Left renal cortex interstitium (tissue), 4 donors: ENCODE data around the gene STYK1. TPM values are rescaled to one million over a fixed set of nuclear protein-coding genes. Genes with fewer than 3 reads are reported as not detected.
"Not testable (repeated sequence)": the region's sequence is repeated elsewhere in the genome, so short reads cannot be mapped to it uniquely, and the experiment has no call there.

ENCODE experiments used
- DNase-seq, 4 donors: peaks; one replicate each; pipeline ENCODE4 v3.0.0-alpha.2; 2013; ENCODE audit warnings: low read depth in 4 of 4, low spot score in 2 of 4, missing footprints in 1 of 4
- polyA plus RNA-seq, 4 donors: library from polyadenylated mRNA; unstranded; fragments of 120-200 nt; gene quantifications; one replicate each; pipeline ENCODE4 v1.2.1, GENCODE V29; 2013; ENCODE audit not compliant: insufficient read length in 4 of 4

Gene STYK1
- polyA plus RNA-seq, 4 donors, result 0.67 to 1.2 (median 0.86) TPM

GRCh38 chr12:10572021-10572490 lies 101.8 kb downstream of the STYK1 start:
- not testable (repeated sequence) for DNase-seq

- no peak for DNase-seq
Measured at GRCh38 chr12:10571141-10571540, 102.7 kb downstream of the STYK1 start.

Other genes with a start within 250 kb of the STYK1 start
- under 1 TPM in 3 of 4 donors, not detected in 1; 0.17 to 0.35 (median 0.22) TPM for gene KLRC2, start 238.0 kb downstream of the STYK1 start, polyA plus RNA-seq
- gene KLRC1, start 220.7 kb downstream of the STYK1 start, polyA plus RNA-seq, result under 1 TPM; 0.35 to 0.67 (median 0.59) TPM
- 10 to 100 TPM in 2 of 4 donors, 1 to 10 TPM in 1, under 1 TPM in 1; 0.73 to 11.1 (median 6.2) TPM for gene EIF2S3B, start 168.2 kb downstream of the STYK1 start, polyA plus RNA-seq
- gene MAGOHB, start 60.4 kb downstream of the STYK1 start, polyA plus RNA-seq, result 10 to 100 TPM; 36.2 to 49.5 (median 40.2) TPM
- 100 to 1,000 TPM; 215 to 278 (median 231) TPM for gene YBX3, start 49.3 kb upstream of the STYK1 start, polyA plus RNA-seq
- gene TAS2R7, start 128.6 kb upstream of the STYK1 start, polyA plus RNA-seq, result not detected
- gene TAS2R8, start 133.2 kb upstream of the STYK1 start, polyA plus RNA-seq, result not detected
- under 1 TPM in 1 of 4 donors, not detected in 3; 0.09 TPM for gene TAS2R9, start 136.1 kb upstream of the STYK1 start, polyA plus RNA-seq
- gene TAS2R10, start 152.3 kb upstream of the STYK1 start, polyA plus RNA-seq, result 1 to 10 TPM in 3 of 4 donors, under 1 TPM in 1; 0.65 to 3.4 (median 1.7) TPM
- gene PRR4, start 175.4 kb upstream of the STYK1 start, polyA plus RNA-seq, result 10 to 100 TPM in 2 of 4 donors, 1 to 10 TPM in 2; 4.0 to 15.1 (median 8.7) TPM
- 10 to 100 TPM; 13.8 to 18.5 (median 15.5) TPM for gene PRH1, start 210.2 kb upstream of the STYK1 start, polyA plus RNA-seq
- under 1 TPM in 2 of 4 donors, not detected in 2; 0.19 to 0.21 TPM for gene TAS2R13, start 235.5 kb upstream of the STYK1 start, polyA plus RNA-seq